ENCODE measurements around the gene RFK. TPM values are rescaled to one million over a fixed set of nuclear protein-coding genes. Genes with fewer than 3 reads are reported as not detected.
"Not testable (repeated sequence)": the region's sequence is repeated elsewhere in the genome, so short reads cannot be mapped to it uniquely, and the experiment has no call there.

The RFK gene
- total RNA-seq, 2 donors from 2014 or later: 18.4 to 23.5 TPM

DNA sequence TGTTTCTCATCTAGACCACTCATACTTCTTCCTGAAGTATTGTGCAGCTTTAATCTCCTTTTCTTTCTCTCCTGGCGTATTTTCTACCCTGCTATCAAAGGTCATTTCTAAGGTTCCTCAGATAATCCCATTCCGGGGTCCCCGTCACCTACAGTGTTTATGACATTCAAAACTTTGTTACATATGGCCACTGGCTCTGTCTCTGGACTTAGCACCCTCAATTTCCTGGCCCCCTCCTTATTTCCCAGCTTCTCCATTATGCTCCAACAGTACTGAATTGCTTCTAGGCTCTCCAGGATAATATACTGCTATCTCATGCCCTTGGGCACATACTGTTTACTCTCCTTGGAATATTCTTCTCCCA is 31.2 kb downstream of the RFK start:
- WGBS: 88% methylated on average over 3 of the region's 3 CpGs
- H3K4me1 ChIP-seq (replicated peaks): no peaks in the 10 kb centered on the region

DNA sequence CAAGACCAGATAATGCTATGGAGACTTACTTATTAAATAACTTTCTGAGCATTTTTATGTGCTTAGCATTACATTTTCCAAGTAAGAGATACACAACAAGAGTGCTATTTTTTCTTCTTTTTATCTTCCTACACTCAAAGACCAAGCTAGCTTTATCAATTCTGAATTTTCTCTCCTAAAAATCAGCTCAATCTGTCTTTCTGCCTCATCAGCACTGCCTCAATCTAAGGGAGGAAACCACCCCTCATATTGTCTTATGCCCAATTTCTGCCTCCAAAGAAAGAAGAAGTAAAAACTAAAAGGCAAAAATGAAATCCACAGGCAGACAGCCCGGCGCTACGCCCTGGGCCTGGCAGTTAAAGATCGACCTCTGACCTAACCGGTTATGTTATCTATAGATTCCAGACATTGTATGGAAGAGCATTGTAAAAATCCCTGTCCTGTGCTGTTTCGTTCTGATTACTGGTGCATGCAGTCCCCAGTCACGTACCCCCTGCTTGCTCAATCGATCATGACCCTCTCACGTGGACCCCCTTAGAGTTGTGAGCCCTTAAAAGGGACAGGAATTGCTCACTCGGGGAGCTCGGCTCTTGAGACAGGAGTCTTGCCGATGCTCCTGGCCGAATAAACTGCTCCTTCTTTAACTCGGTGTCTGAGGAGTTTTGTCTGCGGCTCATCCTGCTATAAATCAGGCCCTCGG is 31.7 kb downstream of the RFK start:
- DNase-seq (ENCODE audit: low spot score); H3K9me3 ChIP-seq; intact Hi-C loops (cut with DNase I); H3K27me3 ChIP-seq (replicated peaks; ENCODE audit: insufficient read depth); H3K4me3 ChIP-seq; H3K27ac ChIP-seq; H3K36me3 ChIP-seq; H3K4me1 ChIP-seq (replicated peaks): not testable (repeated sequence)
- 75% methylated on average over 16 of the region's 16 CpGs for WGBS

More for the DNA sequence above, 31.2 kb downstream of the RFK start:
- no peak overlapping the region for H3K4me3 ChIP-seq
- H3K9me3 ChIP-seq: no peaks in the 10 kb centered on the region
- H3K27ac ChIP-seq: no peak overlapping the region
- intact Hi-C loops (cut with DNase I): no loop called here
- no peak for DNase-seq (ENCODE audit: low spot score)
- TF ChIP-seq POLR2AphosphoS5 (IDR thresholded peaks at IDR 0.05) (no peak), POLR2A (IDR thresholded peaks at IDR 0.05) (no peak)
- TF ChIP-seq, protein P1, sequence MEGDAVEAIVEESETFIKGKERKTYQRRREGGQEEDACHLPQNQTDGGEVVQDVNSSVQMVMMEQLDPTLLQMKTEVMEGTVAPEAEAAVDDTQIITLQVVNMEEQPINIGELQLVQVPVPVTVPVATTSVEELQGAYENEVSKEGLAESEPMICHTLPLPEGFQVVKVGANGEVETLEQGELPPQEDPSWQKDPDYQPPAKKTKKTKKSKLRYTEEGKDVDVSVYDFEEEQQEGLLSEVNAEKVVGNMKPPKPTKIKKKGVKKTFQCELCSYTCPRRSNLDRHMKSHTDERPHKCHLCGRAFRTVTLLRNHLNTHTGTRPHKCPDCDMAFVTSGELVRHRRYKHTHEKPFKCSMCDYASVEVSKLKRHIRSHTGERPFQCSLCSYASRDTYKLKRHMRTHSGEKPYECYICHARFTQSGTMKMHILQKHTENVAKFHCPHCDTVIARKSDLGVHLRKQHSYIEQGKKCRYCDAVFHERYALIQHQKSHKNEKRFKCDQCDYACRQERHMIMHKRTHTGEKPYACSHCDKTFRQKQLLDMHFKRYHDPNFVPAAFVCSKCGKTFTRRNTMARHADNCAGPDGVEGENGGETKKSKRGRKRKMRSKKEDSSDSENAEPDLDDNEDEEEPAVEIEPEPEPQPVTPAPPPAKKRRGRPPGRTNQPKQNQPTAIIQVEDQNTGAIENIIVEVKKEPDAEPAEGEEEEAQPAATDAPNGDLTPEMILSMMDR (IDR thresholded peaks at IDR 0.05): no peak
- H3K36me3 ChIP-seq: no peaks in the 10 kb centered on the region
- H3K27me3 ChIP-seq (replicated peaks; ENCODE audit: insufficient read depth): no peaks in the 10 kb centered on the region

GRCh38 chr9:76359766-76360165 is 34.5 kb downstream of the RFK start:
- Histone ChIP-seq H3K27me3 (replicated peaks; ENCODE audit: insufficient read depth) (no peaks in the 10 kb centered on the region), H3K36me3 (no peaks in the 10 kb centered on the region), H3K9me3 (no peaks in the 10 kb centered on the region), H3K4me3 (no peak overlapping the region), H3K4me1 (replicated peaks) (no peaks in the 10 kb centered on the region), H3K27ac (no peak overlapping the region)
- TF ChIP-seq POLR2AphosphoS5 (IDR thresholded peaks at IDR 0.05) (no peak), POLR2A (IDR thresholded peaks at IDR 0.05) (no peak)
- TF ChIP-seq, protein P1 (IDR thresholded peaks at IDR 0.05): no peak
- 83% methylated on average over 2 of the region's 2 CpGs for WGBS
- DNase-seq (ENCODE audit: low spot score): no peak
- intact Hi-C loops (cut with DNase I): no loop called here

DNA sequence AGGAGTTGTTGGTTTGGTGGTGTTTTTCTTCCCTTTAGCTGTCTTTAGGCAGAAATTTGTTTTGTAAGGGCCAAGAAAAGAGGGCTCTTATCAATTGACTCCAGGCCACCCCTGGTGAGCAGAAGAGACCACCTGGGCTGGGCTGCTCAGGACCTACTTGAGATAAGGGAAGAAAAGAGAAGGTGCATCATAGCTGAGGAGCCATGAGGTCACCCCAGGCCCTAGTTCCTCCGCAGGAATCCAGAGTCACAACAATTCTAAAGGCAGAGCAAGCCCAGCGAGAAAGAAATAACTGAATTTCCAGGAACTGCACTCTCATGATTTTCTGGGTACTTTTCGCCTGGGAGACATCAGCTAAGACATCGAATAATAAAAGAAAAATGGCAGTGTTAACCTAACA is 34.9 kb downstream of the RFK start:
- Histone ChIP-seq H3K27me3 (replicated peaks; ENCODE audit: insufficient read depth) (no peaks in the 10 kb centered on the region), H3K4me1 (replicated peaks) (no peaks in the 10 kb centered on the region), H3K4me3 (no peak overlapping the region), H3K9me3 (no peaks in the 10 kb centered on the region), H3K36me3 (no peaks in the 10 kb centered on the region), H3K27ac (no peak overlapping the region)
- TF ChIP-seq, protein P1 (IDR thresholded peaks at IDR 0.05): no peak
- TF ChIP-seq POLR2A (IDR thresholded peaks at IDR 0.05) (no peak), POLR2AphosphoS5 (IDR thresholded peaks at IDR 0.05) (no peak)
- DNase-seq (ENCODE audit: low spot score): no peak
- intact Hi-C loops (cut with DNase I): no loop called here
- 92% methylated on average over 4 of the region's 4 CpGs for WGBS

DNA sequence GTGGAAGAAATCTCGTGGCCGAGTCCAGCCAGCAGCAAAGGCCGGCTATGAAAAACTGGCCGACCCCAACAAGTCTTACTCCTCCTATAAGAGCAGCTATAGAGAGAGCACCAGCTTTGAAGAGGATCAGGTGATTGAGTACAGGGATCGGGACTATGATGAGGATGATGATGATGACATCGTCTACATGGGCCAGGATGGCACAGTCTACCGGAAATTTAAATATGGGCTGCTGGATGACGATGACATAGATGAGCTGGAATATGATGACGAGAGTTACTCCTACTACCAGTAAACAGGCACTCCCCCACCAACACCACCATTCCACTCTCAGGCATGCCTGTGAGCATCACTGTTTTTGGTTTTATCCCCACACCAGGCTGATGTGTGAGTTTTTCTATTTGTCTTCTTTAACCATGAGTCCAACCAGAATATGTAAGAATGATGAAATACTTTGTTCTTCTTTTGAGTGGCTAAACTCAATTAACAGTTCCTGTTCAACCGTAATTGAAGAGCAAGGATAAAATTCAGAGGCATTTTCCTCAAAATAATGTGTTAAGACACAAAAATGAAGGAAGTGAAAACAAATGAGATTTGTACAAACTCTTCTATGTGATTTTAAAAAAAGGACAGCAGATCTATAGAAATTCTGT is 35.5 kb downstream of the RFK start:
- H3K4me3 ChIP-seq: no peak overlapping the region
- TF ChIP-seq POLR2A (IDR thresholded peaks at IDR 0.05) (no peak), POLR2AphosphoS5 (IDR thresholded peaks at IDR 0.05) (no peak)
- TF ChIP-seq, protein P1 (IDR thresholded peaks at IDR 0.05): no peak
- 95% methylated on average over 10 of the region's 10 CpGs for WGBS
- H3K36me3 ChIP-seq: no peaks in the 10 kb centered on the region
- no peak for DNase-seq (ENCODE audit: low spot score)
- no peak overlapping the region for H3K27ac ChIP-seq
- H3K4me1 ChIP-seq (replicated peaks): no peaks in the 10 kb centered on the region
- intact Hi-C loops (cut with DNase I): no loop called here
- H3K9me3 ChIP-seq: no peaks in the 10 kb centered on the region
- no peaks in the 10 kb centered on the region for H3K27me3 ChIP-seq (replicated peaks; ENCODE audit: insufficient read depth)

All from prostate gland (tissue), 2 donors.